NCI-H748 (cell line): ENCODE data around the gene KRT14.
"Not testable (repeated sequence)": the region's sequence is repeated elsewhere in the genome, so short reads cannot be mapped to it uniquely, and the experiment has no call there.

Source experiments
- DNase-seq: peaks from one replicate; lab custom pipeline; 2025; ENCODE audit not compliant: unreplicated experiment; lab: John Stamatoyannopoulos, UW

Gene KRT14

GRCh38 chr17:41548844-41549595 lies 37.7 kb downstream of the KRT14 start:
- DNase-seq: peak; percentile 64

GRCh38 chr17:41547921-41548843 lies 38.5 kb downstream of the KRT14 start:
- DNase-seq: no peak

- DNase-seq: no peak
Observed at GRCh38 chr17:41547378-41547841, 39.3 kb downstream of the KRT14 start.

GRCh38 chr17:41546819-41547218 lies 39.9 kb downstream of the KRT14 start:
- DNase-seq: no peak

- no peak for DNase-seq
Observed at GRCh38 chr17:41545829-41546410, 40.8 kb downstream of the KRT14 start.

GRCh38 chr17:41544935-41545334 lies 41.8 kb downstream of the KRT14 start:
- DNase-seq: no peak

GRCh38 chr17:41544491-41544892 lies 42.2 kb downstream of the KRT14 start:
- peak; percentile 45 for DNase-seq

GRCh38 chr17:41542786-41543185 lies 43.9 kb downstream of the KRT14 start:
- DNase-seq: not testable (repeated sequence)

GRCh38 chr17:41542357-41542756 lies 44.3 kb downstream of the KRT14 start:
- no peak for DNase-seq

GRCh38 chr17:41540921-41541625 lies 45.6 kb downstream of the KRT14 start:
- DNase-seq: no peak

- peak; percentile 57 for DNase-seq
Observed at GRCh38 chr17:41539979-41540701, 46.6 kb downstream of the KRT14 start.

GRCh38 chr17:41539071-41539492 lies 47.6 kb downstream of the KRT14 start:
- no peak for DNase-seq

GRCh38 chr17:41538565-41538991 lies 48.1 kb downstream of the KRT14 start:
- DNase-seq: no peak

- no peak for DNase-seq
Observed at GRCh38 chr17:41537990-41538389, 48.7 kb downstream of the KRT14 start.

- no peak for DNase-seq
Observed at GRCh38 chr17:41537614-41537954, 49.1 kb downstream of the KRT14 start.

- no peak for DNase-seq
Observed at GRCh38 chr17:41536741-41537613, 49.7 kb downstream of the KRT14 start.

- peak; percentile 19 for DNase-seq
Observed at GRCh38 chr17:41535764-41536481, 50.8 kb downstream of the KRT14 start.

GRCh38 chr17:41534899-41535546 lies 51.7 kb downstream of the KRT14 start:
- peak; percentile 29 for DNase-seq
